GM21360 (cell line): ENCODE results near the gene EYS.

Experiments
- ATAC-seq: cut with Tn5 transposase; IDR thresholded peaks from one replicate; pipeline ENCODE4 v1.9.1; 2021; ENCODE audit warnings: mild to moderate bottlenecking, moderate library complexity; ENCODE audit not compliant: unreplicated experiment

Gene EYS

GRCh38 chr6:64737418-64737817, 969.6 kb downstream of the EYS start:
- no peak for ATAC-seq

GRCh38 chr6:64736421-64736950, 970.5 kb downstream of the EYS start:
- no peak for ATAC-seq

GRCh38 chr6:64733433-64733832, 973.6 kb downstream of the EYS start:
- no peak for ATAC-seq

GRCh38 chr6:64732888-64733287, 974.1 kb downstream of the EYS start:
- no peak for ATAC-seq

- ATAC-seq, result no peak
Observed at GRCh38 chr6:64729522-64729921, 977.5 kb downstream of the EYS start.

GRCh38 chr6:64727075-64727474, 980.0 kb downstream of the EYS start:
- ATAC-seq, result no peak

- ATAC-seq, result no peak
Observed at GRCh38 chr6:64724091-64724490, 982.9 kb downstream of the EYS start.

- no peak for ATAC-seq
Observed at GRCh38 chr6:64723327-64724058, 983.5 kb downstream of the EYS start.

GRCh38 chr6:64721865-64722264, 985.2 kb downstream of the EYS start:
- no peak for ATAC-seq

- ATAC-seq, result no peak
Observed at GRCh38 chr6:64717281-64717680, 989.7 kb downstream of the EYS start.

- no peak for ATAC-seq
Observed at GRCh38 chr6:64715624-64716023, 991.4 kb downstream of the EYS start.

- no peak for ATAC-seq
Observed at GRCh38 chr6:64714073-64714472, 993.0 kb downstream of the EYS start.

GRCh38 chr6:64713175-64713574, 993.9 kb downstream of the EYS start:
- ATAC-seq, result no peak

GRCh38 chr6:64712606-64713005, 994.4 kb downstream of the EYS start:
- ATAC-seq, result no peak

GRCh38 chr6:64703922-64704321, 1003.1 kb downstream of the EYS start:
- no peak for ATAC-seq

- ATAC-seq, result no peak
Observed at GRCh38 chr6:64696053-64696452, 1011.0 kb downstream of the EYS start.

GRCh38 chr6:64694356-64694755, 1012.7 kb downstream of the EYS start:
- ATAC-seq, result no peak

GRCh38 chr6:64691064-64691463, 1016.0 kb downstream of the EYS start:
- ATAC-seq, result no peak

- ATAC-seq, result no peak
Observed at GRCh38 chr6:64685401-64685800, 1021.6 kb downstream of the EYS start.

- ATAC-seq, result no peak
Observed at GRCh38 chr6:64683682-64684081, 1023.3 kb downstream of the EYS start.

GRCh38 chr6:64681416-64682160, 1025.4 kb downstream of the EYS start:
- ATAC-seq, result no peak

GRCh38 chr6:64680446-64680845, 1026.6 kb downstream of the EYS start:
- ATAC-seq, result no peak
